Sigmoid colon (tissue), 7 donors: Measurements from ENCODE around the gene CCDC184. TPM values are rescaled to one million over a fixed set of nuclear protein-coding genes. Genes with fewer than 3 reads are reported as not detected.

Source experiments
- DNase-seq: peaks from one replicate; pipeline ENCODE4 v3.0.0-alpha.2; 2019
- H3K27ac ChIP-seq, 4 donors: fragments of 200-600 bp; sonication (generic); one replicate each; pipeline ENCODE4 v1.5.1; 2016 to 2019; ENCODE audit warnings: mild to moderate bottlenecking in 1 of 4
- H3K27me3 ChIP-seq, 3 donors: fragments of 200-600 bp; sonication (generic); one replicate each; pipeline ENCODE4 v1.5.1; 2019; ENCODE audit warnings: mild to moderate bottlenecking in 1 of 3
- H3K36me3 ChIP-seq, 4 donors: fragments of 200-600 bp; sonication (generic); one replicate each; pipeline ENCODE4 v1.5.1; 2016 to 2019
- H3K4me1 ChIP-seq, 4 donors: fragments of 200-600 bp; sonication (generic); one replicate each; pipeline ENCODE4 v1.5.1; 2017 to 2019
- H3K4me3 ChIP-seq, 4 donors: fragments of 200-600 bp; sonication (generic); one replicate each; pipeline ENCODE4 v1.5.1; 2017 to 2019; ENCODE audit warnings: mild to moderate bottlenecking in 2 of 4, moderate library complexity in 1 of 4
- H3K9me3 ChIP-seq, 4 donors: fragments of 200-600 bp in 3 of 4; sonication (generic) in 3 of 4; one replicate each; pipeline versions ENCODE4 v1.5.1 to v1.6.1; 2013 to 2019
- CTCF ChIP-seq, 4 experiments: fragments of 450-650 bp in 3 of 4; fragments of 200-600 bp in 1 of 4; IDR thresholded peaks; one replicate each; pipeline ENCODE4 v1.5.1; 2016 to 2019; ENCODE audit warnings: antibody characterized with exemption in 4 of 4, mild to moderate bottlenecking in 3 of 4, moderate library complexity in 2 of 4
- EP300 ChIP-seq, 4 donors: sonication (generic); formaldehyde crosslinking; IDR thresholded peaks; one replicate each; pipeline ENCODE4 v1.6.1; 2017; ENCODE audit warnings: antibody characterized with exemption in 4 of 4
- POLR2A ChIP-seq, 2 donors: fragments of 450-650 bp; IDR thresholded peaks; one replicate each; pipeline ENCODE4 v1.6.1; 2016; ENCODE audit warnings: antibody characterized with exemption in 2 of 2, mild to moderate bottlenecking in 2 of 2, moderate library complexity in 2 of 2
- POLR2AphosphoS5 ChIP-seq, 4 donors: sonication (generic); formaldehyde crosslinking; IDR thresholded peaks; one replicate each; pipeline ENCODE4 v1.6.1; 2017; ENCODE audit warnings: antibody characterized with exemption in 4 of 4
- WGBS, 2 donors: extraction: QIAGEN DNeasy Blood & Tissue Kit; methylation state at CpG; one replicate each; pipeline ENCODE4 v1.1.7; 2013; 5-methylcytosine and 5-hydroxymethylcytosine counted together
- intact Hi-C: fragments of 100-400 bp; cut with DNase I; formaldehyde crosslinking; loops from one replicate; pipeline ENCODE4 v1.15.1; 2023
- polyA plus RNA-seq, 3 donors: library from polyadenylated mRNA; stranded (reverse); fragments of 200-250 nt; gene quantifications; one replicate each; pipeline ENCODE4 v1.2.3, GENCODE V29; 2013
- total RNA-seq, 4 donors: library from RNA; depleted of rRNA; stranded (reverse); fragments of >200 nt; gene quantifications; one replicate each; pipeline ENCODE4 v1.1.0, GENCODE V29; 2016
- donor health status: healthy with polysubstance abuse.
- donor health status: Bipolar disorder and iron deficiency.
- donor health status: healthy.

The CCDC184 gene
- total and polyA plus RNA-seq, 7 donors, result 0.60 to 3.3 (median 1.9) TPM; not detected in 1

GRCh38 chr12:48176417-48176751, 7.1 kb upstream of the CCDC184 start:
- Histone ChIP-seq H3K9me3 (no peaks in the 10 kb centered on the region), H3K4me3 (no peak overlapping the region), H3K27ac (no peak overlapping the region), H3K4me1 (no peaks in the 10 kb centered on the region), H3K27me3 (peaks cover 5 to 34% (median 11%) of the 10 kb centered on the region in 3 donors), H3K36me3 (no peaks in the 10 kb centered on the region)
- TF ChIP-seq POLR2AphosphoS5 (IDR thresholded peaks at IDR 0.05), result no peak
- no peak for TF ChIP-seq CTCF (IDR thresholded peaks at IDR 0.05)
- no peak for TF ChIP-seq EP300 (IDR thresholded peaks at IDR 0.05)
- no peak for TF ChIP-seq POLR2A (IDR thresholded peaks at IDR 0.05)
- DNase-seq, result no peak
- intact Hi-C loops, result no loop called here

GRCh38 chr12:48177982-48178381, 5.5 kb upstream of the CCDC184 start:
- intact Hi-C loops, result no loop called here
- 64 to 76% methylated on average over 4 of the region's 4 CpGs for WGBS, 2 donors
- Histone ChIP-seq H3K9me3 (no peaks in the 10 kb centered on the region), H3K4me3 (no peak overlapping the region), H3K36me3 (no peaks in the 10 kb centered on the region), H3K27ac (no peak overlapping the region), H3K27me3 (peaks cover 5 to 50% (median 16%) of the 10 kb centered on the region in 3 donors), H3K4me1 (peaks cover 0 to 7% (median 7%) of the 10 kb centered on the region in 4 donors)
- DNase-seq, result no peak
- TF ChIP-seq POLR2A (IDR thresholded peaks at IDR 0.05) (no peak), POLR2AphosphoS5 (IDR thresholded peaks at IDR 0.05) (no peak), CTCF (IDR thresholded peaks at IDR 0.05) (no peak), EP300 (IDR thresholded peaks at IDR 0.05) (no peak)

GRCh38 chr12:48179466-48179865, 4.0 kb upstream of the CCDC184 start:
- TF ChIP-seq CTCF (IDR thresholded peaks at IDR 0.05), result no peak
- TF ChIP-seq POLR2AphosphoS5 (IDR thresholded peaks at IDR 0.05), result no peak
- TF ChIP-seq POLR2A (IDR thresholded peaks at IDR 0.05), result no peak
- no peak for TF ChIP-seq EP300 (IDR thresholded peaks at IDR 0.05)
- intact Hi-C loops, result no loop called here
- peaks cover 15 to 65% (median 25%) of the 10 kb centered on the region in 3 donors for H3K27me3 ChIP-seq
- peaks cover 0 to 22% (median 21%) of the 10 kb centered on the region in 4 donors for H3K4me1 ChIP-seq
- H3K9me3 ChIP-seq, result no peaks in the 10 kb centered on the region
- H3K27ac ChIP-seq, result no peak overlapping the region
- WGBS, 2 donors, result 95 to 96% methylated on average over 1 of the region's 1 CpG
- no peak for DNase-seq
- H3K36me3 ChIP-seq, result no peaks in the 10 kb centered on the region
- H3K4me3 ChIP-seq, result no peak overlapping the region

- H3K27ac ChIP-seq, result no peak overlapping the region
- H3K9me3 ChIP-seq, result no peaks in the 10 kb centered on the region
- H3K36me3 ChIP-seq, result no peaks in the 10 kb centered on the region
- no peak overlapping the region for H3K4me3 ChIP-seq
- H3K27me3 ChIP-seq, result peaks cover 21 to 75% (median 29%) of the 10 kb centered on the region in 3 donors
- TF ChIP-seq CTCF (IDR thresholded peaks at IDR 0.05) (no peak), EP300 (IDR thresholded peaks at IDR 0.05) (no peak), POLR2A (IDR thresholded peaks at IDR 0.05) (no peak), POLR2AphosphoS5 (IDR thresholded peaks at IDR 0.05) (no peak)
- intact Hi-C loops, result no loop called here
- DNase-seq, result no peak
- WGBS, 2 donors, result 84 to 90% methylated on average over 1 of the region's 1 CpG
- H3K4me1 ChIP-seq, result peaks cover 0 to 28% (median 23%) of the 10 kb centered on the region in 4 donors
These were observed 3.0 kb upstream of the CCDC184 start for GRCh38 chr12:48180424-48180823.

GRCh38 chr12:48180857-48181495, 2.5 kb upstream of the CCDC184 start:
- no peak for DNase-seq
- H3K27ac ChIP-seq, result no peak overlapping the region
- peaks cover 21 to 75% (median 29%) of the 10 kb centered on the region in 3 donors for H3K27me3 ChIP-seq

More at GRCh38 chr12:48180857-48181495, 2.5 kb upstream of the CCDC184 start:
- TF ChIP-seq POLR2AphosphoS5 (IDR thresholded peaks at IDR 0.05) (no peak), POLR2A (IDR thresholded peaks at IDR 0.05) (no peak), EP300 (IDR thresholded peaks at IDR 0.05) (no peak)
- Histone ChIP-seq H3K4me3 (no peak overlapping the region), H3K4me1 (peaks cover 0 to 28% (median 23%) of the 10 kb centered on the region in 4 donors), H3K36me3 (no peaks in the 10 kb centered on the region), H3K9me3 (no peaks in the 10 kb centered on the region)
- intact Hi-C loops, result no loop called here
- WGBS, 2 donors, result 93 to 95% methylated on average over 2 of the region's 2 CpGs
